Naive B cell (primary cell): Measurements from ENCODE around the gene MED8. TPM values are rescaled to one million over a fixed set of nuclear protein-coding genes. Genes with fewer than 3 reads are reported as not detected.

Experiments
- ATAC-seq, 2 donors: fragments of 150-1000 bp; cut with Tn5 transposase; 2 replicates each; pipeline ENCODE4 v1.10.0; 2021; ENCODE audit warnings: low read depth in 2 of 2, mild to moderate bottlenecking in 2 of 2, moderate library complexity in 2 of 2
- DNase-seq: peaks from one replicate; pipeline ENCODE4 v3.0.0; 2022
- H3K27ac Mint-ChIP-seq, 6 donors: one replicate each; pipeline ENCODE4 v1.8.0; 2020 to 2022; ENCODE audit warnings: mild to moderate bottlenecking in 6 of 6, mixed read lengths in 6 of 6, moderate library complexity in 5 of 6, inconsistent platforms in 2 of 6
- H3K27me3 Mint-ChIP-seq, 3 donors: one replicate each; pipeline ENCODE4 v1.8.0; 2021 to 2022; ENCODE audit warnings: mixed read lengths in 3 of 3, mild to moderate bottlenecking in 1 of 3
- H3K36me3 Mint-ChIP-seq, 2 donors: one replicate each; pipeline ENCODE4 v1.8.0; 2020 to 2022; ENCODE audit warnings: mixed read lengths in 2 of 2, inconsistent platforms in 1 of 2, mild to moderate bottlenecking in 1 of 2
- H3K4me1 Mint-ChIP-seq, 3 donors: one replicate each; pipeline ENCODE4 v1.8.0; 2020 to 2022; ENCODE audit warnings: mixed read lengths in 3 of 3, inconsistent platforms in 1 of 3, mild to moderate bottlenecking in 1 of 3, moderate library complexity in 1 of 3
- H3K4me3 Mint-ChIP-seq, 8 donors: one replicate each; pipeline ENCODE4 v1.8.0; 2020 to 2022; ENCODE audit warnings: mild to moderate bottlenecking in 8 of 8, mixed read lengths in 8 of 8, moderate library complexity in 8 of 8, inconsistent platforms in 2 of 8
- H3K9me3 Mint-ChIP-seq, 7 donors: one replicate each; pipeline ENCODE4 v1.8.0; 2020 to 2022; ENCODE audit warnings: mixed read lengths in 7 of 7, mild to moderate bottlenecking in 5 of 7, inconsistent platforms in 2 of 7, moderate library complexity in 1 of 7
- polyA plus RNA-seq, 6 donors: library from polyadenylated mRNA; unstranded; fragments of 300-500 nt; fragmentation: Illumina TruSeq; gene quantifications; one replicate each; pipeline ENCODE4 v1.2.3, GENCODE V29; 2021; ENCODE audit warnings: low read depth in 6 of 6

MED8 gene
- polyA plus RNA-seq, 6 donors from 2014 or later: 22.4 to 40.5 (median 33.2) TPM

- H3K4me3 Mint-ChIP-seq: peak overlapping the region in 1 of 8 donors; percentile 57
- no peak for DNase-seq
- H3K36me3 Mint-ChIP-seq: no peaks in the 10 kb centered on the region
- H3K9me3 Mint-ChIP-seq: no peaks in the 10 kb centered on the region
- H3K27me3 Mint-ChIP-seq: no peaks in the 10 kb centered on the region
- H3K4me1 Mint-ChIP-seq: peaks cover 7 to 16% (median 7%) of the 10 kb centered on the region in 3 donors
- peak overlapping the region in 1 of 6 donors; percentile 61 for H3K27ac Mint-ChIP-seq
- ATAC-seq: no peak
Measured at GRCh38 chr1:43345120-43345519, 44.5 kb downstream of the MED8 start.

- DNase-seq (no peak), ATAC-seq (no peak)
- Mint-ChIP-seq H3K4me3 (no peak overlapping the region), H3K4me1 (peaks cover under 1 to 9% (median 2%) of the 10 kb centered on the region in 3 donors), H3K27ac (no peak overlapping the region), H3K27me3 (no peaks in the 10 kb centered on the region), H3K9me3 (no peaks in the 10 kb centered on the region), H3K36me3 (no peaks in the 10 kb centered on the region)
Measured at GRCh38 chr1:43344267-43344850, 45.2 kb downstream of the MED8 start.

GRCh38 chr1:43340559-43340958, 49.0 kb downstream of the MED8 start:
- H3K27me3 Mint-ChIP-seq: no peaks in the 10 kb centered on the region
- ATAC-seq: no peak
- no peaks in the 10 kb centered on the region for H3K9me3 Mint-ChIP-seq
- DNase-seq: no peak
- no peaks in the 10 kb centered on the region for H3K36me3 Mint-ChIP-seq
- H3K4me3 Mint-ChIP-seq: no peak overlapping the region
- H3K4me1 Mint-ChIP-seq: no peaks in the 10 kb centered on the region
- no peak overlapping the region for H3K27ac Mint-ChIP-seq

DNA sequence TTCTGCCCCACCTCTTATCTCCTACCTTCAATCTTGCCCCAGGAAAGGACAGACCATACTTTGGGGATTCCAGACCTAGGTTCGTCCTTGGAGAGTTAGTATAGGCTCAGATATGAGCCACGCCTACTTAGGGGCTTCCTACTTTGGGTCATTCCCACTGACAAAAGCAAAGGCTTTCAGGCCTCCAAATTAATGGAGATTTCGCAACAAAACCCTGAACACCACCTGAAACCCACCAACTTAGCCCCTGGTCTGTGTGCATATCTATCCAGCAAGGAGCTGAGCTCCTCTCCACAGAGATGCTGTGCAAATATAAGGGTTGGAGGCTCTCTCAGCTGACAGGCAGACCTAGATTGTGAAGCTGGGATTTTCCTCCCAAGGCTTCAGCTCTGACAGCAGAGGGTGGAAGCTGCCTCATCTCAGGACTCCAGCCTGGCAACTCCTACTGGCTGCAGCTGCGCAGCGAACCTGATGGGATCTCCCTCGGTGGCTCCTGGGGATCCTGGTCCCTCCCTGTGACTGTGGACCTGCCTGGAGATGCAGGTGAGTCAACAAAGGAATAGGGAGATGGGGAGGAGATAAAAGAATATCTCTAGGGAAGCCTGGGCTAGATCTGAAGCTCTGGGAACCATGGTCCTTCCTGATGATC, 49.9 kb downstream of the MED8 start:
- Mint-ChIP-seq H3K4me1 (no peaks in the 10 kb centered on the region), H3K4me3 (no peak overlapping the region), H3K27ac (no peak overlapping the region), H3K36me3 (no peaks in the 10 kb centered on the region), H3K27me3 (no peaks in the 10 kb centered on the region), H3K9me3 (no peaks in the 10 kb centered on the region)
- ATAC-seq: no peak
- no peak for DNase-seq

- H3K36me3 Mint-ChIP-seq: no peaks in the 10 kb centered on the region
- no peak for ATAC-seq
- no peaks in the 10 kb centered on the region for H3K27me3 Mint-ChIP-seq
- H3K4me1 Mint-ChIP-seq: no peaks in the 10 kb centered on the region
- H3K27ac Mint-ChIP-seq: no peak overlapping the region
- H3K9me3 Mint-ChIP-seq: no peaks in the 10 kb centered on the region
- no peak for DNase-seq
- no peak overlapping the region for H3K4me3 Mint-ChIP-seq
Measured at GRCh38 chr1:43338001-43338400, 51.6 kb downstream of the MED8 start.

DNA sequence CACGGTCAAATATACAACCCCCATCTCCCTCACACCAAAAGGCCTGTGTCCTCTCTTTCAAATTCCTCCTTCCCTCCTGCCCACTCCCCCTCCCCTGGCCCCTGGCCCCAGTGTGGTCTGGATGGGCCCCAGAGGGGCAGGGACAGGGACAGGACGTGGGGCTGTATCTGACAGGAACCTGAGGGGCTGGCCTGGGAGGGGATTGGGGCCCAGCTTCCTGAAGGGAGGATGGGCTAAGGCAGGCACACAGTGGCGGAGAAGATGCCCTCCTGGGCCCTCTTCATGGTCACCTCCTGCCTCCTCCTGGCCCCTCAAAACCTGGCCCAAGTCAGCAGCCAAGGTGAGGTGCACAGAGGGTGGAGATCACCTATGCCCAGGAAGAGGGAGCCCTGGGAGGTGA, 52.0 kb downstream of the MED8 start, which contains the start of gene MPL:
Gene MPL (plus strand): TSS at position 231 of the 400 bp plus-strand sequence. CDS start 31 bp downstream, at position 262.
- no peak for DNase-seq
- ATAC-seq: no peak
- Mint-ChIP-seq H3K4me1 (no peaks in the 10 kb centered on the region), H3K4me3 (peak within 1 kb of the TSS in 1 of 8 donors; percentile 36), H3K36me3 (no peaks in the 10 kb centered on the region), H3K27me3 (no peaks in the 10 kb centered on the region), H3K27ac (peak within 1 kb of the TSS in 1 of 6 donors; percentile 39), H3K9me3 (no peaks in the 10 kb centered on the region)

DNA sequence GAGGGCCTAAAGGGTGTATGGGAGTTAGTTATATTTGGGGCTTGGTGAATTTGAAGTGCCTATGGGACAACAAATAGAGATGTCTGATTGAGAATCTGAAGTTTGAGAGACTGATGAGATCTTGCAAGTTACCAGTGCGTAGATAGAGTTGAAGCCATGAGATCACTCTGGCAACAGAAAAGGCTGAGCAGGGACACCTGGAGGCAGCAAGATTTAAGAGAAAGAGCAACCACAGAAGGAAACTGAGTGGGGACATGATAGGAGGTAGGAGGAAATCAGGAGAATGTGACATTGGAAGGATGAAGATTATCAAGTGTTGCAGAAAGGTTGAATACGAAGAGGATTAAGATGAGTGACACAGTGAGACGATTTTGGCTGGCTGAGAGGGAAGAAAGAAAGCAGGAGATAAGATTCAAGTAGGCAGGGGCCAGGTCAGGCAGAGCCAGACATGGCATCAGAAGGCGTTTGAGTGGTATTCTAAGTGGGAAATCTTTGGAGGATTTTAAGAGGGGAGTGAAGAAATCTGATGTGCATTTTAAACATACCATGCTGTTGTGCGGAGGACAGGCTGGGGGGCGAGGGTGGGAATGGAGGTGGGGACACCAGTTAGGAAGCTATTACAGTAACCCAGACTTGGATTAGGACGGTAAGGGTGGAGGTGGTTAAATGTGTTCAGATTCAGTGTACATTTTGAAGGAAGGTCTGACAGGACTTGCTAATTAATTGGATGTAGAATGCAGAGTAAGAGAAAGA, 55.0 kb downstream of the MED8 start:
- no peak overlapping the region for H3K4me3 Mint-ChIP-seq
- no peaks in the 10 kb centered on the region for H3K4me1 Mint-ChIP-seq
- no peaks in the 10 kb centered on the region for H3K27me3 Mint-ChIP-seq
- ATAC-seq: no peak
- no peak for DNase-seq
- H3K36me3 Mint-ChIP-seq: no peaks in the 10 kb centered on the region
- H3K27ac Mint-ChIP-seq: peak overlapping the region in 3 of 6 donors; percentile 75 to 87 (median 78)
- H3K9me3 Mint-ChIP-seq: no peaks in the 10 kb centered on the region

Other genes with a start within 250 kb of the MED8 start
- 10 to 100 TPM; 50.6 to 64.8 (median 57.0) TPM for gene EBNA1BP2, start 217.5 kb downstream of the MED8 start, polyA plus RNA-seq
- gene CFAP57, start 217.5 kb downstream of the MED8 start, polyA plus RNA-seq: 1 to 10 TPM in 1 of 6 donors, under 1 TPM in 5; 0.13 to 1.0 (median 0.24) TPM
- under 1 TPM in 1 of 6 donors, not detected in 5; 0.41 TPM for gene TMEM125, start 119.8 kb downstream of the MED8 start, polyA plus RNA-seq
- not detected for gene C1orf210, start 104.2 kb downstream of the MED8 start, polyA plus RNA-seq
- not detected for gene TIE1, start 88.8 kb downstream of the MED8 start, polyA plus RNA-seq
- gene MPL, start 52.0 kb downstream of the MED8 start, polyA plus RNA-seq: under 1 TPM in 1 of 6 donors, not detected in 5; 0.32 TPM
- under 1 TPM in 2 of 6 donors, not detected in 4; 0.16 to 0.28 TPM for gene CDC20, start 30.8 kb downstream of the MED8 start, polyA plus RNA-seq
- gene ELOVL1, start 21.8 kb downstream of the MED8 start, polyA plus RNA-seq: 10 to 100 TPM; 55.8 to 91.0 (median 69.4) TPM
- gene SZT2, start 99 bp upstream of the MED8 start, polyA plus RNA-seq: 10 to 100 TPM in 1 of 6 donors, 1 to 10 TPM in 4, under 1 TPM in 1; 0.77 to 11.6 (median 6.3) TPM
- 1 to 10 TPM in 5 of 6 donors, under 1 TPM in 1; 0.79 to 2.5 (median 2.1) TPM for gene HYI, start 64.1 kb upstream of the MED8 start, polyA plus RNA-seq
- 1 to 10 TPM in 1 of 6 donors, under 1 TPM in 1, not detected in 4; 0.19 to 2.3 TPM for gene PTPRF, start 141.1 kb upstream of the MED8 start, polyA plus RNA-seq